Stimulated activated CD8-positive, alpha-beta memory T cell treated with anti-CD3 and anti-CD28 coated beads, Interleukin-2, amount 100 ng/mL, for 48 hours (primary cell): ENCODE measurements around the gene SUCLA2.
"Not testable (repeated sequence)": the region's sequence is repeated elsewhere in the genome, so short reads cannot be mapped to it uniquely, and the experiment has no call there.

Experiments used
- DNase-seq, 2 donors: peaks; one replicate each; pipeline ENCODE4 v3.0.0-alpha.2; 2020; ENCODE audit warnings: low read depth in 2 of 2

Gene SUCLA2

GRCh38 chr13:47991859-47992258 is 9.2 kb downstream of the SUCLA2 start:
- DNase-seq: no peak

- no peak for DNase-seq
These were observed 10.1 kb downstream of the SUCLA2 start for GRCh38 chr13:47990920-47991466.

- DNase-seq: no peak
These were observed 10.6 kb downstream of the SUCLA2 start for GRCh38 chr13:47990427-47990826.

GRCh38 chr13:47983070-47983469 is 18.0 kb downstream of the SUCLA2 start:
- DNase-seq: no peak

GRCh38 chr13:47976325-47976724 is 24.7 kb downstream of the SUCLA2 start:
- no peak for DNase-seq

GRCh38 chr13:47964863-47965262 is 36.2 kb downstream of the SUCLA2 start:
- DNase-seq: no peak

- DNase-seq: no peak
These were observed 38.8 kb downstream of the SUCLA2 start for GRCh38 chr13:47962237-47962636.

- DNase-seq: no peak
These were observed 41.4 kb downstream of the SUCLA2 start for GRCh38 chr13:47959468-47960247.

- DNase-seq: no peak
These were observed 44.0 kb downstream of the SUCLA2 start for GRCh38 chr13:47957073-47957472.

- DNase-seq: no peak
These were observed 45.2 kb downstream of the SUCLA2 start for GRCh38 chr13:47955836-47956235.

GRCh38 chr13:47949799-47950198 is 51.3 kb downstream of the SUCLA2 start:
- DNase-seq: no peak

GRCh38 chr13:47945738-47946137 is 55.3 kb downstream of the SUCLA2 start:
- no peak for DNase-seq

GRCh38 chr13:47945146-47945545 is 55.9 kb downstream of the SUCLA2 start:
- not testable (repeated sequence) for DNase-seq

GRCh38 chr13:47934371-47934770 is 66.7 kb downstream of the SUCLA2 start:
- DNase-seq: no peak

- DNase-seq: no peak
These were observed 67.8 kb downstream of the SUCLA2 start for GRCh38 chr13:47932950-47933923.

- DNase-seq: no peak
These were observed 70.4 kb downstream of the SUCLA2 start for GRCh38 chr13:47930649-47931165.

GRCh38 chr13:47929156-47929555 is 71.9 kb downstream of the SUCLA2 start:
- no peak for DNase-seq

GRCh38 chr13:47917022-47917574 is 84.0 kb downstream of the SUCLA2 start:
- DNase-seq: no peak

- DNase-seq: no peak
These were observed 92.7 kb downstream of the SUCLA2 start for GRCh38 chr13:47908197-47908902.

- no peak for DNase-seq
These were observed 96.2 kb downstream of the SUCLA2 start for GRCh38 chr13:47904891-47905290.

GRCh38 chr13:47904241-47904640 is 96.8 kb downstream of the SUCLA2 start:
- no peak for DNase-seq
